GM18870 (cell line): ENCODE data around the gene EID2.

ENCODE experiments used
- ATAC-seq: cut with Tn5 transposase; IDR thresholded peaks from one replicate; pipeline ENCODE4 v1.9.1; 2021; ENCODE audit warnings: moderate library complexity; ENCODE audit not compliant: unreplicated experiment

EID2 gene, protein sequence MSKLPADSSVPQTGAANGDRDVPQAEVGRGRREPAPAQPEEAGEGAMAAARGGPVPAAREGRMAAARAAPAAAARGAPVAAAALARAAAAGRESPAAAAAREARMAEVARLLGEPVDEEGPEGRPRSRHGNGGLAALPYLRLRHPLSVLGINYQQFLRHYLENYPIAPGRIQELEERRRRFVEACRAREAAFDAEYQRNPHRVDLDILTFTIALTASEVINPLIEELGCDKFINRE

DNA sequence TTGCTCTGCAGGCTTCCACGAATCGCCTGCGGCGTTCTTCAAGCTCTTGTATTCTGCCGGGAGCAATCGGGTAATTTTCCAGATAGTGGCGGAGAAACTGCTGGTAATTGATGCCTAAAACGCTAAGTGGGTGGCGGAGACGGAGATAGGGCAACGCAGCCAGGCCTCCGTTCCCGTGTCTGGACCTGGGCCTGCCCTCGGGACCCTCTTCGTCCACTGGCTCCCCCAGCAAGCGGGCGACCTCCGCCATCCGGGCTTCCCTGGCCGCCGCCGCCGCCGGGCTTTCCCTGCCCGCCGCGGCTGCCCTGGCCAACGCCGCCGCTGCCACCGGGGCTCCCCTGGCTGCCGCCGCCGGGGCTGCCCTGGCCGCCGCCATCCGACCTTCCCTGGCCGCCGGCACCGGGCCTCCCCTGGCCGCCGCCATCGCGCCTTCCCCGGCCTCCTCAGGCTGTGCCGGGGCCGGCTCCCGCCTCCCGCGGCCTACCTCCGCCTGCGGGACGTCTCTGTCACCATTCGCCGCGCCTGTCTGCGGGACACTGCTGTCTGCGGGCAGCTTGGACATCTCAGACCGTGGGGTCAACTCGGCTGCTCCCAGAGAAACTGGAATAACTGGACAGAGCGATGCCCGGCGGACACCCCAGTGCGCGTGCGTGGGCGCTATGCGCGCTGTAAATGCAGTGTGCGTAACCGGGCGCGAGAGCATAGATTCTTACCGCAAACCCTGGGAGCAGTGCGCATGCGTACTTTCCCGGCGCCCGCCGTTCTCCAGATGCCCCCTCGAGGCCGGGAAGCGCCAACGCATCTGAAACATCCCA lies at the start of gene EID2:
EID2 (minus strand) TSS at position 644 of the 815 bp plus-strand sequence; CDS start at position 562, 82 bp downstream.
- peak; percentile 79 for ATAC-seq

DNA sequence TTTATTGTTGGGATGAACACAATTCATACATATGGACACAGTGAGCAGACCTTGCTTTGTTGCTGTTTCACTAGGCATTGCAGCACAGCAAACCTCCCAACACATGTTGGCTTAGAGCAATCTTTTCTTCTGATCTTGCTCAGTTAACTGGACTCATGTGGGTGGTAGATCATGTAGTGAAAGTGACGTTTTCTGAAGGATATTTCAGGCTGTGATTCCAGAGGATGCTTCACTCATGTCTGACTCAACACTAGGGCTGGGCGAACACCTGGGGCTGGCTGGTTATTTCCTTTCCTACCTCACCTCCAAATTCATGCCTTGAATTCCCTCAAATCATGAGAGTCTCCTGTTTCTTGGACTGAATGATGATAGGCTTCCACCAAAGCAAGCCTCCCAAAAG lies 48.1 kb upstream of the EID2 start:
- ATAC-seq: no peak

DNA sequence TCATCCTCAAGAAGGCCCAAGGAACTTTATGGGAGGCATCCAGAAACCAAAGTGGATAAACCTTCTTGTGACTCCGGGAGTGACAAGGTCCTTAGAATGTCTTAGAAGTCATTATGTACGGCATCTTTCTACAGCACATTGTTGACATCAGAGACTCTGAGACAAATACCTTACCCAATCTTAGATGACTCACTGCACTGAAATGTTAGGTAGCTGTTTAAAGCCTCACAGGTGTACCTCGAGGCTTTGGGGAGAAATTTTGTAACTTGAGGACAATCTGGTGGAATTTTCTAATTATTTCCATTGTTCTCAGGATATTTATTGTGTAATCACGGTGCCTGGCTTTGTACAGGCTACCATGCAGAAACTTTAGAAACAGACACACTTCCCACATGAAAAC lies 47.5 kb upstream of the EID2 start:
- ATAC-seq: no peak

DNA sequence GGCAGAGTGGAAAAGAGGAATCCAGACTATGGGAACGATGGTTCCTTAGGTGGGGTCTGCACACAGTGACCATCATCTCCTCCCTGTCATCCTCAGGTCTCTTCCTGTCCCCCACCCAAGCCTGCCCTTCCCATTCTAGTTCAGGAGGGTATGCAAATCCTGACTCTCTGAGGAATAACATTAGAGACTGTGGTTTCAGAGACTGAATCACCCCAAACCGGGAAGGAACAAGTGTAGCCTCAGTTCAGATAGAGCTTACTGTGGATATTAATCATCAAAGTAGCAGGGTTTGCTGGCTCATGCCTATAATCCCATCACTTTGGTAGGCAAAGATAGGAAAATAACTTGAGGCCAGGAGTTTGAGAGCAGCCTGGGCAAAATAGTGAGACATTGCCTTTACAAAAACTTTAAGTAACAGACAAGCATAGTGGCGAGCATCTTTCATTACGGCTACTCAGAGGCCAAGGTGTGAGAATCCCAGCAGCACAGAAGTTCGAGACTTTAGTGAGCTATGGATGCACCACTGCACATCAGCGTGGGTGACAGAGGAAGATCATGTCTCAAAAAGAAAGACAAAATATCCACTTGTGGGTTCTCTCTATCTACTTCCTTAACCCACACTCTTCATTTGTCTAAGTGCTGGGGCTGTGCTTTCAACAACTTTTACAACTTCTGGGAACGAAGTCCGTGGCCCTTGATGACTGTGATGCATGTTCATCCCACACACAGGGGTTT lies 43.1 kb upstream of the EID2 start:
- ATAC-seq: no peak

DNA sequence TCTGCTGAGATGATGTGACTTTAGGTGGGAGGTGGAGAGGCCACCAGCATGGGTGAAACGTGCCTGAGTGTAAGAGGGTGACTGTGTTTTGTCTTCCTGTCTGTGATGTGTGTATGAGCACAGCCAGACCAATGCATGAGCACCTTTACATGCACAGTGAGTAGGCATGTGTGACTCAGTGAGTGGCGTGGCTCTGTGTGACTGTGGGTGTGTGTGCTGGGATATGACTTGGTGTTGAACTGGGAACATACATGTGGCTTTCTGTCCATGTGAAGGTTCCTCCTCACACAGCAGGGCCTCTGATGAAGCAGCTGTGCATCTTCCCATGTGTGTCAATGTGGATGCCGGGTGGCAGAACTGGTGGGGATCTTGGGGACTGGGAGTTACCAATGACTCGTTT lies 42.5 kb upstream of the EID2 start:
- ATAC-seq: no peak

DNA sequence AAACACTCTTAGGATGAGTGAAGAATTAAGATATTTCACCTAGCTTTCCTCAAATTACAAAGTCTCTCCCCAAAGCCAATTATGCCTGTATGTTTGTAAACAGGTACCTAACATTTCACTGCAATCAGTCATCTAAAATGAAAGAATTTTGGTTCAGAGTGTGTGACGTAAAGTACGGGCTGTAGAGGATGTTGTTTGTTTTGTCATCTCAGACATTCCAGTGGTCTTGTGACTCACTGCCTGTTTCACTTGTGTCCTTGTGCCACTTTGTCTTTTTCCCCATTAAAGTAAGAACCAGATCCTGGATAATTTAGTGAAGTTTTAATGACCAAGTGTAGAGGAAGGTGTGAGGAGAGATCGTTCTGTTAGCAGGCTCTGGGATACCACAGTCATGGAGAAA lies 28.6 kb upstream of the EID2 start:
- ATAC-seq: no peak

DNA sequence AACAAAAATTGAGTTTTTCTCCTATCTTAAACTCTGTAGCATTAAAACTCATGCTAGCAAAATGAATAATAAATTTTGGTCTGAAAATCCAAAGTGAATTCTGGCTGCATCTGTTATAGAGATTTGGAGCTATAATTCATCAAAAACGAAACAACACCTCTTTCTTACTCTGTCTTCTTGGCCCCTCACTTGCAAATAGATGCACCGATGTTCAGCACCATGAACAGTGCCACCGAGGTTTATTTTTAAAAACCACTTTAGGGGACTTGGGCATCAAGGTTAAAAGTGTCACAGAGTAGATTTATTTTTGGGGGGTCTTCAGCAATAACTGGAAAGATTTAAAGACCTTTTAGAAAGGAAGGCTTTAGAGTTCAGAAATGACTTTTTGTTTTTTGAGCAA lies 26.1 kb upstream of the EID2 start:
- no peak for ATAC-seq

DNA sequence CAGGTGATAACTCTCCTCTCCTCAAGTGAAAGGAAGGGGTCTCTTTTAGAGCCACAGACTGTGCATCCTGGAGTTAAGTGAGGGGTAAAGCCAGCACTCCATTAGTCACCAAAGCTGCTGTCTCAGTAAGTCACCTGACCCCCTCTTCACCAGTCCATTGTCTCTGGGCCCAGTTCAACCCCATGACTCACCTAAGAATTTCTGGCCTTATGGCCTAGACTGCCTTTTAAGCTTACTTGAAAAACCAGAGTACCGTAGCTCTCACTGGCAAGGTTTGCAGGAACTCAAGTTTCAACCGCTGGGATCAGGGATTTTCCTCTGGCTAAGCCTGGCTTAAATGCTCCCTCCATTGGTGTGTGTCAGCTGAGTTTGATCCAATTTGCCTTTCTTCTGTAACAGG lies 23.4 kb upstream of the EID2 start:
- no peak for ATAC-seq

DNA sequence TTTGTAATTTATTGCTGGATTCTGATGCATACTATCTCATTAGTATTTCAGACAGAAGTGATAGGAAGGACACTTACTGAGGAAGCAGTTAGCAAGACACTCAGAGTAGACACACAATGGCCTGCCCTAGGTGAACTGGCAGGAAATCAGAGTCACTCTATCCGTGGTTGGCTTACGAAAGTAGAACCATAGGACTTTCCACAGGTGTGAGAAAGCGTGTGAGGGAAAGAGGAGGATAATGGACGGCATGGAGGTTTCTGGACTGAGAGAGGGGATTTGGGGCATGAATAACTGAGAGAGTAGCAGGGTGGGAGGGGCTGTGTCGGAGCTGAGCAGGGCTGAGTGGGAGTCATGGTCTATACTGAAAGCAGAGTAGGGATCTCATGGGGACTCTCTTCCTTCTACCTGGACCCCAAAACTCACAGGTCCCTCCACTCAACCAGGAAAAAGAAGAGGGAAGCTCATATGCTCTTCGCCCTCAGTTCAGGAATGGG lies 18.7 kb upstream of the EID2 start:
- no peak for ATAC-seq

DNA sequence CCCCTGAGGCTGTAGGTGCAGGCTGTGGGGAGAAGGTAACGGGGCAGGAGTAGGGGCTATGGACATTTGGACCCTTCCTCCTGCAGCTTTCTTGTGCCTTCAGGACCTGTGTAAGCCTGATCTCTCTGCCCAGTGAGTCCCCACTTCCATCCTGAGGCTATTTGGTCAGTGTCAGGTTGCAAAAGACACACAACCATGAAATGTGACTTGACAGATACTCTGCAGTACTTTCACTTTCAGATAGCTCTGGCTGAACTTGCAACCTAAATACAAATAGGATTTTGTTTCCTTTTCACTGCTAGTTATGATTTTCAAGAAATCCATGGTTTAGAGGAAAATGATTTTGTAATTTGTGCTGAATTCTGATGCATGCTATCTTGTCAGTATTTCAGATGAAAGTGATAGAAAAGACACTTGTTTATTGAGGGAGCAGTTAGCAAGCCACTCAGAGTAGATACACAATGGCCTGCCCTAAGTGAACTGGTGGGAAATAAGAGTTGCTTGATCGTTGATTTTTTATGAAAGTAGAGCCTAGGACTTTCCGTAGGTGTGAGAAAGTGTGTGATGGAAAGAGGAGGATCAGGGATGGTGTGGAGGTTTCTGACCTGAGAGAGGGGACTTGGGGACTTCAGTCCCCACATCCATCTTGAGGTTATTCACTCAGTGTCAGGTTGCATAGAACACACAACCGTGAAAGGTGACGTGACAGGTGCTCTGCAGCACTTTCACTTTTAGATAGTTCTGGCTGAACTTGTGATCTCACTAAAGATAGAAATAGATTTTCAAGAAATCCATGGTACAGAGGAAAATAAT lies 18.1 kb upstream of the EID2 start:
- no peak for ATAC-seq

DNA sequence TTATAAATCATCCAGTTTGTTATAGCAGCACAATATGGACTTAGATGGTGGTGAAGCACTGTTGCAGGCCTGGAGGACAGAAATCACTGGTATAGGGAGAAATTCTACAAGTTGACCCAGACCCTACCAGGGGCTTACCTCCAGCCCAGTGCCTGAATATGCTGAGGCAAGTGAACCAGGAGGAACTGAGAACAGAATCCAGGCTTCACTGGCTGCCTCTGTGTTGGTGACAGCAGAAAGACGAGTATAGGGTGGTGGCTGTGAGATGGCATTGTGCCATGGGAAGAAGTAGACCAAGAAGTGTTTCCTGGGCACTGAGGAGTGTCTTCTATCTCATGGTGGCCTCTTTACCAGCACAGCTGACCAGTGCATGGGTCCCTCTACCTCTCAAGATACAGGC lies 15.9 kb upstream of the EID2 start:
- no peak for ATAC-seq

DNA sequence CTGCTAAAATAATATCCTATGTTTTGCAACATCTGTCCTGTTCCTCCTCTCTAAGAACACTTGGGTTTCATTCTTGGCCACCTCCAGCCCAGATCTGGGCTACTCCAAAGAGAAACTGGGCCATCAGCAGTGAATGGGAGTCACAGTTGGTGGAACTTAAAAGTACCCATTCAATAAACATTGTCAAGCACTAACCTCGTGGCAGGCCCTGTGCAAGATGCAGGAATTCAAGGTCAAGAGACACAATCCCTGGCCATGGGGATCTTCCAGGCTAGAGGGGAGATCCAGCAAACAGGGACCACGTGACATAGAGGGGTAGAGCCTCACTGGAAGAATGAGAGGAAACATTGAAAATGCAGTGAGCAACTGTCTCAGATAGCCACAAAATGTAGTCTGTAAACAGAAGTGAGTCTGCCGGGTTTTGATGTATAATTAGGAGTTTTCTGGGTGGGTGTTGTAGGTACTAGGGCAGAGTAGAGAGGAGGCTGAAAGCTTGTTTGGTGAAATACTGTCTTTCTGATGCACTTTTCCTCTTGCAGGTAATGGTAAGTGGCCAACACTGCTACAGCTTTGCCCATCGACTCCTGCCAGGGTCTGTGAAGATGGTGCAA lies 14.8 kb upstream of the EID2 start:
- ATAC-seq: no peak

DNA sequence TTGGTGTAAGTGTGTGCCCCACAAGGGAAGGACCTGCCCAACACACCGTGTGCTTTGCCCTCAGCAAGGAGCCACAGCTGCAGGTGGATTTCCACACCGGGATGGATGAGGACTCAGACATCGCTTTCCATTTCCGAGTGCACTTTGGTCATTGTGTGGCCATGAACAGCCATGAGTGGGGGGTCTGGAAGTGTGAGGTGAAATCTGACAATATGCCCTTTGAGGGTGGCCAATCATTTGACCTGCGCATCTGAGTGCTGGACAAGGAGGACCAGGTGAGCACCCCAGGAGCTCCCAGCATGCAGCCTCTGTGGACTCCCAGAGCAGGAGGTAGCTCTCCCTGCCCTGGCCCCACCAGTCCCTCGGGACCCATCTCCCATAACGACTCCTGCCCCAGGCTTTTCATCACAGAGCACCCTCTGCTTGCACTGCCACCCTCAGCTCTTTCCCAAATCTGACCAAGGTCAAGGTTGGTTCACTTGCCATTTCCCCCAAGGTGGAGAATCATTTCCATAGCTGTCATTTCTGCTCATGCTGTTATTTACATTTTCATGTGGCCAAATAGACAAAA lies 13.2 kb upstream of the EID2 start:
- ATAC-seq: no peak

DNA sequence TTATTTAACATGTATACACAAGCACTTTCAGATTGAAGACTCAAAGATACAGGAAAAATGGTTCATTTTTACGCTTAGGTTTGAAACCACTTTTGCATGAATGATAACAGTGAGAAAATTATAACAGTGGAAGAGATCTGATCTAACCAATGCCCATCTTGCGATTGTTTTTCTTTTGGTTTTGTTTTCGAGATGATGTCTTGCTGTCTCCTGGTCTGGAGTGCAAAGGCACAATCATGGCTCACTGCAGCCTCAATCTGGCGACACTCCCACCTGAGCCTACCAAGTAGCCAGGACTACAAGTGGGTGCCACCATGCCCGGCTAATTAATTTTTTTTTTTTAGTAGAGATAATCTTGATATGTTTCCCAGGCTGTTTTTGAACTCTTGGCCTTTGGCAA lies 10.2 kb upstream of the EID2 start:
- no peak for ATAC-seq

DNA sequence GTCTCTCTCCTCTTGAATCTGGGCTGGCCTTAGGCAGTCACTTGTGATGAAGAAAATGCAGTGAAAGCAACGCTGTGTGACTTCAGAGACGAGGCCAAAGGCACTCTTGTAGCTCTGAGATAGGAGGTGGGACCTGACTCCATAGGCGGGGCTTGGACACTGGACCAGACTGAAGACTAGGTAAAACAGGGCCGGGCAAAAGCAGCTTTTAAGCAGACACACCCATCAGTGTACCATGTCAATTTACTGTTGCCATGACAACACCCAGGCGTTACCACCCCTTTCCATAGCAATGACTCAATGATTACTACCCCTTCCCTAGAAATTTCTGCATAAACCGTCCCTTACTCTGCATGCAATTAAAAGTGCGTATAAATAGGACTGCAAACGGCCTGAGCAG lies 6.6 kb upstream of the EID2 start:
- no peak for ATAC-seq

DNA sequence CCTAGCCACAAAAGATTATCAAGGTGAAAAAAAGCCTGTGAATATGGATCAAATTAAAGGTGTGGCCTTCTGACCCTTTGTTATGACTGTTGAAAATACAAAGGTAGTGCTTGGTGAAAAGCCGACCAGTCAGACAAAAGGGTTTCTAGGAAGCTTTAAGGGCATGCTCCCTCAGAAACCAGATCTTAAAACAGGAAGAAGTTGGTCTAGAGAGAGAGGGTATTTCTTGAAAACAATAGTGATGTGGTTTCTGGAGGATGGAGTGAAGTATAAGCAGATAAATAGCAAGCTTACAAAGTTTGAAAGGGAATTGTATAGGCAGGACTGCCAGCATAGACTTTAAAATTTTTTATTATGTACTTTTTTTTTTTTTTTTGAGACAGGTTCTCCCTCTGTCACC lies 5.0 kb upstream of the EID2 start:
- no peak for ATAC-seq

DNA sequence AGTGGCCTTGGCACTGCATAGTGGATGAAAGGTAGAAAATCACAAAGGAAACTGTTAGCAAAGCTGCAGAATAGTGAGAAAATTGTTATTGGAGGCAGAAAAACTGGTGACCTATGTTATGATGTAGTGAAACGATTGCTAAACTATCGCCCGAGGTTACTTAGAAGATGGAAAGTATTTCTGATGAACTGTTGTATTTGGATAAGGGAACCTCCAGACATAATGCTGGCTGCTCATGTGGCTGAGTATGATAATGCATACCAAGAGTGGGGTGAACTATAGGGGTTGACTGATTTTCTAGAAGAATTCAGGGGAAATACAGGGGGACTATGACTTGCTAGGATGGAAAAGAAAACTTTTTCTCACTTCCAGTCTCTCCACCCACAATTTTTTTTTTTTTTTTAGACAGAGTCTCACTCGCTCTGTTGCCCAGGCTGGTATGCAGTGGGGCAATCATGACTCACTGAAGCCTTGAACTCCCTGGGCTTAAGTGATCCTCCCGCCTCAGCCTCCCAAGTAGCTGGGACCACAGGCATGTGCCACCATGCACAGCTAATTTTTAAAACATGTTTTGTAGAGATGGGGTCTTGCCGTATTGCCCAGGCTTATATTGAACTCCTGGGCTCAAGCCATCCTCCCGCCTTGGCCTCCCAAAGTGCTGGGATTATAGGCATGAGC lies 4.4 kb upstream of the EID2 start:
- no peak for ATAC-seq

DNA sequence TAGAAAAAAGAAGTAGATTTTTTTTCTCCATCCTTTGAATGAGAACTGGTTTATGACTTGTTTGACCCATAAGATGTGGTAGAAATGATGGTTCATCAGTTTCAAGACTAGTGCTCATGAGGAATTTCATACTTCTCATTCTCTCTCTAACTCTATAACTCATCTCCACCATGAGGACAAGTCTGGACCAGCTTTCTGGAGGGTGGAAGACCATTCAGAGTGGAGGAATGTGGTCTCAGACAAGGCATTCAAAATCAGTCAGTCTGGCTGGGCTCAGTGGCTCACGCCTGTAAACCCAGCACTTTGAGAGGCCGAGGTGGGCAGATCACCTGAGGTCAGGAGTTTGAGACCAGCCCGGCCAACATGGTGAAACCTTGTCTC lies 3.5 kb upstream of the EID2 start:
- no peak for ATAC-seq

DNA sequence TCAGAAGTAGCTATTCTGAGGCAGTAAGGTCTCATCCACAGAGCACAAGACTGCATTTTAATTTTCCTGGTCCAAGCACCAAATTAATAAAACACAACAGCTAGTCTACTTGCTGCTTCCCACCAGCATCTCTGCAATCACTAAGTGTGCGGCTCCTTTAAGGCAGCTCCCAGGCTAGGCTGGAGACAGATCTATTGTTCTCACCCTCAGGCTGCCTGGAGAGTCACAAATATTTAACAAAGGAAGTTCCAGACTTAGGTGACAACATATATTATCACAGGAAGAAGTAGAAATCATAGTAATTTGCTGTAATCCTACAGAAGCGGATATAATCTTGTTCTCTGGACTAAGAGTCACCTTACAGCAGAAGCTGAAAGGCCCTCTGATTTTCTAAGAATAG lies 2.2 kb upstream of the EID2 start:
- no peak for ATAC-seq

DNA sequence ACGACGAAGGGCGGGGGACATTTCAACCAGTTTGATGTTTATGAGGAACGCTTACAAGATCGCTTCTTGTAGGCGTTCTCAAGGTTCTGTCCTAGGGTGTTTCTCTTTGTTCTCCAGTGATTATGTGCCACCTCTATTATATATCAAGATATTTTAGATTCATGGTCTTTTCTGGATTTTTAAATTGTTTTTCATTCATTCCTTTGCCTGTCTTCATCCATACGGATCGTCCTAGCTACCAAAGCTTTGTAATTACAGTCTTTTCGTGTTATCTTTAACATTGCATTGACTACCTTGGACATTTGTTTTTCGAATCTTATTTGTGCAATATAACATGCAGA lies 342 bp upstream of the EID2 start:
- ATAC-seq: no peak
